HG03064 (cell line): ENCODE results near the gene GP1BB.
"Not testable (repeated sequence)": the region's sequence is repeated elsewhere in the genome, so short reads cannot be mapped to it uniquely, and the experiment has no call there.

Experiments
- ATAC-seq: cut with Tn5 transposase; IDR thresholded peaks from one replicate; pipeline ENCODE4 v1.9.1; 2021; ENCODE audit warnings: low read depth; ENCODE audit not compliant: unreplicated experiment

The GP1BB gene

DNA sequence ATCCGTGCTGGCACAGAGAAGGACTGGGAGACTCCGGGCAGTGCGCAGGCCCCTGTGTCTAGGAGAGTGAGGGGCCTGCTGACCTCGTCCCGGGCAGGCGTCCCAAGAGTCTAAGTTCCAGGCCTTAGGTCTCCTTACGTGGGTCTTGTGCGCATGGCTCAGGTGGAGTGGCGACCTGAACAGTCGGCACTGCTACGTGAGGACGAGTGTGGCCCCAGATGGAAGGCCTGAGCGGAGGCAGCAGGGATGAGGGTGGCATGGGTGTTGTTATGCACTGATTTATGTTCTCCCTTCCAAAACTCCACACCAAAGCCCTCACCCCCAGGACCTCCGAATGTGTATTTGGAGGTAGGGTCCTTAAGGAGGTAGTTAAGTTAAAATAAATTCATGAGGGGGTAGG lies 29.8 kb upstream of the GP1BB start:
- ATAC-seq = no peak

DNA sequence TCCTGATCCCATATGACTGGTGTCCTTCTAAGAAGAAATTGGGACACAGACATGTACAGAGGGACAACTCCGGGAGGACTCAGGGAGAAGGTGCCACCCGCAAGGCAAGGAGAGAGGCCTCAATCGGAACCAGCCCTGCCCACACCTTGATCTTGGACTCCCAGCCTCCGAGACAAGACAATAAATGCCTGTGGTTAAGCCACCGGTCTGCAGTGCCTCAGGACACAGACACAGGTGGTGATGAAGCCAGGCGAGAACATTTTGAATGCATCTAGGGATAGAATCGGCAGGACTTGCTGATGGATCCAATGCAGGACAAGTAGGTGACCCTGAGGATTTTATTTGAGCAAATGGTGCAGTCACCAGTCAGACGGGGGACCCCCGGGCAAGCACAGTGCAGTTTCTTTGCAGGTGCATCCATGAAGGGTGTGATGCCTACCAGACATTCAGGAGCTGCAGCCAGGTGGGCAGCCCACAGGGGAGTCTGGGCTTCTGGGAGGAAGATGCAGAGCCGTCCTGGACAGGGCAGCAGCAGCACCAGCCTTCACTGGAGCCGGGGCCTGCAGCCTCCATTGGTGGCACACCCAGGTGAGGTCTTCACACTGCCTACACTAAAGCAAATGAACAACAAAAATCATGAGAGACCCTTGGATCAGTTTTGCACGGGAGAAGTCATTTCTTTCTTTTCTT lies 29.2 kb upstream of the GP1BB start:
- no peak for ATAC-seq

DNA sequence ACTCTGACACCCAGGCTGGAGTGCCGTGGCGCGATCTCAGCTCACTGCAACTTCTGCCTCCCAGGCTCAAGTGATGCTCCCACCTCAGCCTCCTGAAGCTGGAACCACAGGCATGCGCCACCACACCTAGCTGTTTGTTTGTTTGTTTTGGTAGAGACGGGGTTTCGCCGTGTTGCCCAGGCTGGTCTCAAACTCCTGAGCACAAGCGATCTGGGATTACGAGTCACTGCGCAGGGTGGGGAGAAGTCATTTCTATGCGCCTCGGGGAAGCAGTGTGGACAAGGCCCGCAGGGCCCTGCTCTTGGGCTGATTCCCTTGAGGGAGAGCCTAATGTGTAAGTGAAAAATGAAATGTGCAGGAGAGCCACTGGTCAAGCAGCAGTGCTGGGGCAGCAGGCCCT lies 28.6 kb upstream of the GP1BB start:
- no peak for ATAC-seq

DNA sequence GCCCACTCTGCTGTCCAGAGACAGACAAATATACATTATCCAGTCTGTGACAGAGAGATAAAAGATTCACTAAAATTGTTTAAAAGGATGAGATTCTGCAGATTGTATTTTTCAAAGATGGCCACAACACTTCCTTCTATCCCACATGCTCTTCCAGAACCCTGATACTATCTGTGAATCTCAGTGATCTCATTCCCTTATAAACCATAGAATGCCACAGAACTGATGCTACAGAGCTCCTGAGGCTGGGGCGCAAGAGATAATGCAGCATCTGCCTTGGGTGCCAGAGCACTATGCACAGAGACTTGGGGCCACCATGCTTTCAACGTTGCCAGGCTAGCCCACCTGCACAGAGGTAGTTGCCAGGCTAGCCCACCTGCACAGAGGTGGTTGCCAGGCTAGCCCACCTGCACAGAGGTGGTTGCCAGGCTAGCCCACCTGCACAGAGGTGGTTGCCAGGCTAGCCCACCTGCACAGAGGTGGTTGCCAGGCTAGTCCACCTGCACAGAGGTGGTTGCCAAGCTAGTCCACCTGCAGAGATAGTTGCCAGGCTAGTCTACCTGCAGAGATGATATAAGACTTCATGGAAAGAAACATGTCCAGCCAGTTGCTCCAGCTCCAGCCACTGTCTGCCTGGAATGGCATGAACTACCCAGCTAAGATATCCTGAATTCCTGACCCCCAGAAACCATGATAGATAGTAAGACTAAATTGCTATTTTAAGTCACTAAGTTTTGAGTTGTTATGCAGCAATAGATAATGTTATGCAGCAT lies 26.6 kb upstream of the GP1BB start:
- ATAC-seq = no peak

DNA sequence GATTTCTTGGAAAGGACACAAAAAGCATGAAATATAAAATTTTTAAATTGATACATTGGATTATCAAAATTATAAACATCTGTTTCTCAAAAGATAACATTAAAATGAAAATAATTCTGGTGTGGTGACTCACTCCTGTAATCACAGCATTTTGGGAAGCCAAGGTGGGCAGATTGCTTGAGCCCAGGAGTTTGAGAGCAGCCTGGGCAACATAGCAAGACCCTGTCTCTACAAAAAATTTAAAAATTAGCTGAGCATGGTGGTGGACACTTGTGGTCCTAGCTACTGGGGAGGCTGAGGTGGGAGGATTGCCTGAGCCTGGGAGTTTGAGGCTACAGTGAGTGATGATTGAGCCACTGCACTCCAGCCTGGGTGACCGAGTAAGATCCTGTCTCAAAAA lies 25.5 kb upstream of the GP1BB start:
- not testable (repeated sequence) for ATAC-seq

DNA sequence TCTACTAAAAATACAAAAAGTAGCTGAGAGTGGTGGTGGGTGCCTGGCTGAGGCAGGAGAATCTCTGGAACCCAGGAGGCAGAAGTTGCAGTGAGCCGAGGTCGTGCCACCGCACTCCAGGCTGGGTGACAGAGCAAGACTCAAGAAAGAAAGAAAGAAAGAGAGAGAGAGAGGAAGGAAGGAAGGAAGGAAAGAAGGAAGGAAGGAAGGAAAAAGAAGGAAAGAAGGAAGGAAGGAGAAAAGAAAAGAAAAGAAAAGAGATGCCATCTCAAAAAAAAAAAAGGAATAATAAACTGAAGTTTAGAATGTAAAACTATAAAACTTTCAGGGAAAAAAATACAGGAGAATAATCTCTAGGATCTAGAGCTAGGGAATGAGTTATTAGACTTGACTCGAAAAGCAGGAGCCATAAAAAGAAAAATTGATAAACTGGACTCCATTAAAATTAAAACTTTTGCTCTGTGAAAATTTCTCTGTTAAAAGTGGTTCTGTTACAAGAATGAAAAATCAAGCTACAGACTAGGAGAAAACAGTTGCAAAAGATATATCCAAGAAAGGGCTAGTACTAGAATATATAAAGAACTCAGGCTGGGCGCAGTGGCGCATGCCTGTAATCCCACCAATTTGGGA lies 22.4 kb upstream of the GP1BB start:
- ATAC-seq = no peak

DNA sequence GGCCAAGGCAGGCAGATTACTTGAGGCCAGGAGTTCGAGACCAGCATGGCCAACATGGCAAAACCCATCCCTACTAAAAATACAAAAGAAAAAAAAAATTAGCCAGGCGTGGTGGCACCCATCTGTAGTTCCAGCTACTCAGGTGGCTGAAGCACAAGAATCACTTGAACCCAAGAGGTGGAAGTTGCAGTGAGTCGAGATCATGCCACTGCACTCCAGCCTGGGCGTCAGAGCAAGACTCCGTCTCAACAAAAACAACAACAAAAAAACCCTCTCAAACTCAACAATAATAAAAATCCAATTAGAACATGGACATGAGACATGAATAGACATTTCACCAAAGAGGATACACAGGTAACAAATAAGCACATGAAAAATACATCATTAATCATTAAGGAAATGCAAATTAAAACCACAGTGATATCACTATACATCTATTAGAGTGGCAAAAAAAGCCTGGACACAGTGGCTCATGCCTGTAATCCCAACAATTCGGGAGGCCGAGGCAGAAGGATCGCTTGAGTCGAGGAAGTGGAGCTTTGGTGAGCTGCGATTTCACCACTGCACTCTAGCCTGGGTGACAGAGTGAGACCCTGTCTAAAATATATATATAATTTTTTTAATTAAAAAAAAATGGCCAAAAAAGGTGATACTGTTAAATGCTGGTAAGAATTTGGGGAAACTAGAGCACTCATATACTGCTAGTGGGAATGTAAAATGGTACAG lies 21.8 kb upstream of the GP1BB start:
- ATAC-seq = no peak

DNA sequence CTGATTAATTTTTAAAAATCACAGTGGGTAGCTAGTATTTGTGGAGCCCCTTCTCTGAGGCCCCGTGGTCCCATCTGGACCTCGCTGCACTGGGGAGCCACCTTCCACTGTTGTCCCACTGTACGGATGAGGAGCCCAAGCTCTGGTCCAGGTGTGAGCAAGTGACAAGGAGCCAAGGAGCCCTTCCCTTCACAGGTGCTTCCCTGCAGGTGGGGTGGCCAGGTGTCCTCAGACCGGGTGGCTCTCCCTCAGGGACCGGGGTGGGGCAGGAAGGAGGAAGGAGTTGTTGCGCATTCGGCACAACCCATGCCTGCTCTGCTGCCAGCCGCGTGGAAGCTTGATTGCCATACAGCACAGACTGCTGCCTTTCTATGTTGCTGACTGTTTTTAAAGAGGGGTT lies 19.5 kb upstream of the GP1BB start:
- ATAC-seq = no peak

DNA sequence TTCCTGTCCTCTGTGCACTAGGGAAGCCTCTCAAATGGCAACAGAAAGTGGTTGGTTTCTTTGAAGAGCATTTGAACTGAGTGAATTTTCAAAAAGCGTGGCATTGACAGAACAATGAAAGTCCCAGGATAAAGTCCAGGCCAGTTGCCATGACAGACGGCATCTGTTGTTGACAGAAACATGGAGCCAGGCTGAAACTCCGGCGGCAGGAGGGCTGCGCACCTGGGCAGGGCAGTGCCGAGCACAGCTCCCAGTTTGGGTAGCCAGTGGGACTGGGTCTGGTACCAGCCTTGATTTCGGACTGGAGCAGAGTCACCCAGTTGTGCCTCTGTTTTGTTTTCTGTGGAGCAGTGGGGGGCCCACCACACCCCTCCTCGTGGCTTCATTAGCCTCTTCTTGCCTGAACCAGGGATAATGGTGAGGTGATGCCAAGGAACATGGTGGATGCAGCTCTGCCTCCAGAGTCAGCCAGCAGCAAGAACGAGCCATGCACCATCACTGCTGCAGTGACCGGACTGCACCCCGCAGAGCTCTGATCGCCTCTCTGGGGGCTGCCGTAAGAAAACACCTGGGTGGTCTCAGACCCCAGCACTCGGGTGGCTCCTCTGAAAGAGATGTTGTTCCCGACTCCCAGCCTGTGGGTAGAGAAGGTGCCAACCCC lies 18.9 kb upstream of the GP1BB start:
- no peak for ATAC-seq

DNA sequence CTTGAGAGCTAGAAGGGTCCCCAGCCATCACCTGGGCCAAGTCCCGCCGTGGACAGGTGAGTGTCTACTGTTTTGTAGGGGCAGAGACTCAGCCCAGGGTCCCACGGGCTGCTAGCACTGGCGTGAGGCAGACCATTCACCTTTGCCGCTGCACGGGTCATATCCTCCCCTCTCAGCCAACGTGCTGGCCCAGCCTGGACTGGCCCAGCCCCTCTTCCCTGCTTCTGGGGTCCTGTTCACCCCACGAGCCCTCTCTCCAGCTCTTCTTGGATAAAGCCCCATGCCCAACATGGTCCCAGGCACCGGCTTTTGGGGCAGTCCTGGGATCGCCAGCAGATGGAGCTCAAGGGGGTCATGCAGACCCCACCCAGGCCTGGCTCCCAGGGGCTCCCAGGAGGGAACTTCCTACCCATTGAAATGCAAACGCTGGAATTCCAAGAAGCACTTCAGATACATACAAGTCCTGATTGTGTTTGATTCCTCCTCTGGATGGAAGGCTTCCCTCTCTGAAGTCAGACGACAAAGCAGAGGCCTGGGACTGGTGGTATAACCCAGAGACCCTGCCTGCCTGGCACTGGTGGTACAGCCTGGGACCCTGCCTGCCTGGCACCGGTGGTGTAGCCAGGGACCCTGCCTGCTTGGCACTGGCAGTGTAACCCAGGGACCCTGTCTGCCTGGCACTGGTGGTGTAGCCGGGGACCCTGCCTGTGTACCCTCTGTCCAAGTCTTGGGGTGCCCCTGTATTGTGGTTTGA lies 18.0 kb upstream of the GP1BB start:
- ATAC-seq = no peak

DNA sequence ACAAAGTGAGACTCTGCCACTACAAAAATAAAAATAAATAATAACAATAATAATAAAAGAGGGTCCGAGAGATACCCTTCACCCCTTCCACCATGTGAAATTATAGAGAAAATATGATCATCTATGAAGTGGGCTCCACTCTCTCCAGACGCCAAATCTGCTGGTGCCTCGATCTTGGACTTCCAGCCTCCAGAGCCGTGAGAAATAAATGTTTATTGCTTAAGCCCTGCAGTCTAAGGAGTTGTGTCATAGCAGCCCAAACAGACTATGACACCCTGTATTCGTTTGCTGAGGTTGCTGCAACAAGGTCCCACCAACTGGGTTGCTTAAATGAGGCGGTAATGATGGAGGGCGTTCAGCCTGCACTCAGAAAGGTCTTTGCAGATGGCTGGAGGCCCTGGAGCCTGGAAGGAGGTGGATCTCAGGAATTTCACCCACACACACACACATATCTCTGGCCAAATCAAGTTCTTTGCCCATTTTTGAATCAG lies 16.6 kb upstream of the GP1BB start:
- no peak for ATAC-seq

DNA sequence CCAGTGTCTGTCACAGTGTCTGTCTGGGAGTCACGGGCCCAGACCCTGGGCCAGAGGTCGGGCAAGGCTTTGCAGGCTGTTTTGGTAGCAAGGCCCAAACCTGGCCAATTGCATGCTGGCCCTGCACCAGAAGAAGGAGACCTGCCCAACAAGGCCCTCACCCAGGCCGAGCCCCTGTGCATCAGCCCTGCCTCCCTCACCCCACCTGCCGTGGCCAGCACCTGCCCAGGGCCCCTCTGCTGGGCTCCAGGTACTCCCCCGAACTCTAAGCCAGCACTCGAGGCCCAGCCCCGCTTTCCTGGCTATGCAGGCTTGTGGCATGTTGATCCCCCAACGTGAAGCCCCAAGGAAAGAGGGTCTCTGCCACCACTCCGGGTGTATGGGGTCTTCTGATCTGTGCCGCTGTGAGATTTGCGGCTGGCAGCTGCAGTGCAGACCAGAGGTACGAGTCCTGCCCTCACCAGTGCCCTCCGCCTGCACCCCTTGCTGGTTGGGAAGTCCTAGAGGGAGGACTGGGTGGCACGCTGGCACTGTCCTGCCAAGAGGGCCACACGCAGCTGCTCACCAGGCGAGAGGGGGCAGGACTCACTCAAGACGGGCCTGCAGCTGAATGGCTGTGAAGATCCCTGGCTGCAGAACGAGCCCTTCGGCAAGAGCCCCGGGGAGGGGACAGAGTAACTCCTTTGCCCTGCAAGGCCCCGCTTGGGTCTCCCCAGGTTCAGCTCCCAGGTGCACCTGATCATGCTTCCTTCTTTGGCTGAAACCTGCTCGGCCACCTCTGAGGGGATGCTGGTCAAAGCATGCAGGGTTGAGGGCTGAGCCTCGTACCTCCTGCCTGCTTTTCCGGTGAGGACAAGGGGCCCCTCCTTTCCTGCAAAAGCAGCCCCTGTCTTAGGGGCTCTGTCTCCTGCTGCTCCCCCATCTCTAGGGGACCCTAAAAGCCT lies 15.7 kb upstream of the GP1BB start:
- no peak for ATAC-seq

DNA sequence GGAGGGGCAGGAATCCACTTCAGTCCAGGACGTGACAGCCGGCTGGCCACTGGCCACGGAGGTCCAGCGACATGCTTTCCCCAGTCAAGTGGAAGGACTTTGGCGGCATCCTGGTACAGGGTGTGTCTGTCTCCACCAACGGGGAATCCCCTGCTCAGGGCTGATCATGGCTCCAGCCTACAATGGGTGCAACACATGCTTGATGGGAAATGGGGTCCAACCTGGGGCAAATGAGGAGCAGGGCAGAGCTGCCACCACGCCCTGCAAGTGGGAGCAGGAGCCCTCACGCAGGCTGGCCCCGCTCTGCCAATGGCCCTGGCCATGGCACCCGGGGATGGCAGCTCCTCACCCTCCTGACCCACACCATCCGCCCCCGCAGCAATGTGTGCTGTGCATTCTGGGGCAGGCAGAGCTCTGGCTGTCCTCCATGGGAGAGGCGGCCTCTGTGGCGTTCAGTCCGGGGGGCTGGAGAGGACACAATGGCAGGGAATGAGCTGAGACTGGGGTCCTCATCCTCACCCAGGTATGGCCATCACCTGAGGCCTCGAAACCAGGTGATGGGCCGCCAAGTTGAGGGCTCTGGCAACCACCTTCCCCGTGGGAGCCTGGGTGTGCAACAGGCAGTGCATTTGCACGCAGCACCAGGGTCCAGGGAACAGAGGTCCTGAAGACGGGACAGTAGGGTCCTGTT lies 14.9 kb upstream of the GP1BB start:
- ATAC-seq = no peak

DNA sequence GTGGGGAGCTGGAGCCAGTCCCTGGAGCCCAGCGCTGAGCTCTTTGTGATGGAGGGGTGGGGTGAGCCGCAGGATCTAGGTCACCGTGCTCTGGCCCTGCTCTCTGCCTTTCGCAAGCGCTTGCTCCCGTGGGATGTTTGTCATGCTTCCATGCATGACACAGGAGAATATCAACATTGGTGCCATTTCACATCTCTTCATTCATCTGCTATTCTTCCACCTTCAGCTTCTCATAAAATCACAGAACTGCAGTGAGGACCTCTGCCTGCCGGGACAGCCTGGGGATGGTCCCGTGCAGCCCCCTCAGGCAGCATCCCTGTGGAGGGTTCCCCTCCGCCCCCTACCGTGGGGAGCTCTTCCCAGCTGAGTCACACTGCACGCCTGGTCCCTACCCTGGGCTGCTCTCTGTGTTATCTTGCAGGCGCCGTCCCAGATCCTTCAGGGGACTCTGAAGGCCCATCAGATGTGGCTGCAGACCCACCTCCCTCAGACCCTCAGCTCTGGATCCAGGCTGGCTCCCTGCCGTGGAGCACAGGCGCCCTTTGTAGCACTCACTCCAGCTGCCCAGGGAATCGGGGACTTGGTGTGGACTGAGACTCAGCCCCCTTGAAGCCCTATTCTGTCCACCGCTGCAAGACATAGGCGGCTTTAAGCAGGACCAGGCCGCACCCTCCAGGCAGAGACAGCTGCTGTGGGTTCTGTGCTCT lies 14.1 kb upstream of the GP1BB start:
- ATAC-seq = no peak

DNA sequence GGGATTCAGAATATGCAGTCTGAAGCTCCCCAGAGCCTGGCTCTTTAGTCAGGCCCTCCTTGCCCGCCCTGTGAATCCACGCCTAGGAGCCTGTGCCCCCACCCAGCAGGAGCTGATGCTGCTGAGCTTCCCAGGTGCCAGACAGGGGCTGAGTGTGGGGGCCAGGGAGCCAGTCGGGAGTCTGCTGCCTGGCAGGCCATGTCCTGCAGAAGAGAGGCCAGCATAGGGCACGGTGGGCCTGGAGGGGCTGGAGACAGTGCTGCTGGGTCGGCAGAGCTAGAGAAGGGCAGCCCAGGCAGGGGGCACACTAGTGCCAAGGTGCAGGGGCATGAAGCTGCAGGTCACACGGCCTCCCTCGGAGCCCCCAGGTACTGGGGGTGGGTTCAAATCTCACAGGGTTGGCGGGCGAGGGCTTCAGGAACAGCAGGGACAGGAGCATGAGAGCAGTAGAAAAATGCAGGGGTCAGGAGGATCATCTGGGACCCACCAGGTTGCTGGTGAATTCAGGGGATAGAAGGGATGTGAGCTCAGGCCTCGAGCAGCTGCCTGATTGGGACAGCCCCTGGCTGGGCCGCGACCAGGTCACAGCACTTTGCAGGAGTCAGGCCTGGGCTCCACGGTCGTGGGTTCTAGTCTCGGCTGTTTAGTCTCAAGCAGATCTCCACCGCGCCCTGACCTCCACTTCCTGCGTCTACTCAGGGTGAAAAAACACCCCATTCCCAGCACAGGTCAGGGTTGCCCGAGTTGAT lies 13.1 kb upstream of the GP1BB start:
- no peak for ATAC-seq

DNA sequence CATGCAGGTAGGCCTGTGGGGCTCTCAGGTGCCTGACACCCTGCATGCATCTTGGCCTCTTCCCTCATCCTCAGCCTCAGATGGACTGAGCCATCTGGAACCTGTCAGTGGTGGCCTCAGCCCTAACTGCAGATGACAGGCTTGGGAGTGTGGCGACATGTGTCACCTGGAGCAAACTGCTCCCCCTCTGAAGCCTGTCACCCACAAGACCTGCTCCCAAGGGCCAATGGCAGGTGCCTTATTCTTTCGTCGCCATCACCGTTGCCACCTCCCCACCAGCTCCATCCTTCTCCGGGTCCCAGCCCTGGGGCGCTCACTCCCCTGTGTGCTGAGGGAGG lies 12.6 kb upstream of the GP1BB start:
- no peak for ATAC-seq

DNA sequence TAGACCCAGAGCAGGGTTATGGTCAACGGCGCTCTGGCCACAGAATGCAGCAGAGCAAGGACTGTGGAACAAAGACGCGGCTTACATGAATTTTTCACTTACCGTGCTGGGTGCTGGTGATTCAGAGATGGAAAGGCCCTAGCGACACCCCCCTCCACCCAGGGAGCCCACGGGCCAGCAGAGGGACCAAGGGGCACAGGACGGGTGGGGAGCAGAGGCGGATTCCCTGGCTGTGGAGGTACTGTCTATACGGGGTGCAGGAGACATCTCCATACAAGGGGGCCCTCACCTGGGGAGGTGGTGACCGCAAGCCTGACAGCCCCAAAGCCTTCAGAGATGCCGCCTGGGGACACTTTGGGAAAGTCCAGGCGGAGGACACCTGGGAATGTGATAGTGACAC lies 10.1 kb upstream of the GP1BB start:
- ATAC-seq = no peak
